ENCODE data around the gene VPS51. TPM values are rescaled to one million over a fixed set of nuclear protein-coding genes. Genes with fewer than 3 reads are reported as not detected.
A peak's percentile ranks its signal among the peaks of the same experiment; 100 is the strongest.

The VPS51 gene
- total and polyA plus RNA-seq, 2 of the 13 experiments (the other 11 are each of a cell fraction or from before 2014, with no cell fraction given), result 76.3 to 90.6 TPM

DNA sequence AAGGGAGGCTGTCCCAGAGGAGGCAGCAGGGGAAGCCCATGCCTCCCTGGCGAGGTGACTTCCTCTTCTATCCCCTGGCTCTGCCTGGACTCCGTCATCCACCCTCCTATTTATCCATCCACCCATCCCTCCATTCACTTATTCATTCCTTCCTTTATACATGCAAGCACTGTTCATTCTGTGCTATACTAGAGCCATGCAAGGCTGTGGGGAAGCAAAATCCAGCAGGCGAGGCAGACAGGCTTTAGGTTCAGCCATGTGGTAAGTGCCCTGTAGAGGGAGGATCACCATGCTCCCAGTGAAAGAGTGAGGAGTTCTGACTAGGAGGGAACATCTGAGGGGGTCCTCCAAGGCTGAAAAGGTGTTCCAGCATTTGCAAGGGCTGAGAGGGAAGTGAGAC is 36.5 kb upstream of the VPS51 start:
- in situ Hi-C loops (cut with HindIII; ENCODE audit: extremely low pct_ligation_motif_present, low pct_unique_long_range_greater_than_20kb) (no loop called here), intact Hi-C loops (cut with micrococcal nuclease; ENCODE audit: unreplicated experiment) (no loop called here)
- FAIRE-seq (no peak), DNase-seq (ENCODE audit: low spot score) (no peak), ATAC-seq (0 out of 3 replicates have a peak, but pooled peaks have one; percentile 12)
- H3K27ac ChIP-seq (ENCODE audit: extremely low read length, insufficient read depth, low read length), result no peak overlapping the region
- ChIA-PET CTCF (ENCODE audit: low intra/inter-chr PET ratio, low total read pairs) (no interaction called here), POLR2A (interaction anchor here (1.9 to 4.1 kb wide), 3 partner anchors 9 to 62 kb away, joined by 6 to 39 read pairs (median 21); partner anchors contain the start of genes FAU, MRPL49 and SAC3D1)
- H3K4me2 ChIP-seq (ENCODE audit: low read depth, low read length), result no peak overlapping the region
- H2AFZ ChIP-seq (ENCODE audit: low read length), result no peak overlapping the region
- H3K27me3 ChIP-seq (ENCODE audit: control insufficient read depth in 1 of 2, insufficient read depth in 2 of 2, low read length in 2 of 2), result no peaks in the 10 kb centered on the region
- no peaks in the 10 kb centered on the region for H3K9me3 ChIP-seq (ENCODE audit: low read length)
- no peak overlapping the region for H3K4me3 ChIP-seq (replicated peaks in 1 of 3; ENCODE audit: insufficient read depth in 1 of 3, low read depth in 2 of 3, low read length in 3 of 3)
- no peaks in the 10 kb centered on the region for H3K36me3 ChIP-seq (replicated peaks in 1 of 2; ENCODE audit: control insufficient read depth in 1 of 2, insufficient read depth in 2 of 2, low read length in 2 of 2)
- no TSS peak for BruUV-seq (replicated peaks)
- no peak overlapping the region for H3K9ac ChIP-seq (ENCODE audit: insufficient read depth, low read depth, low read length)
- no peaks in the 10 kb centered on the region for H4K20me1 ChIP-seq (ENCODE audit: insufficient read depth, low read length)
- H3K4me1 ChIP-seq (ENCODE audit: insufficient read depth, low read length), result peaks cover 70% of the 10 kb centered on the region
- no peaks in the 10 kb centered on the region for H3K79me2 ChIP-seq (ENCODE audit: insufficient read depth, low read length)
- TF ChIP-seq, protein P1, sequence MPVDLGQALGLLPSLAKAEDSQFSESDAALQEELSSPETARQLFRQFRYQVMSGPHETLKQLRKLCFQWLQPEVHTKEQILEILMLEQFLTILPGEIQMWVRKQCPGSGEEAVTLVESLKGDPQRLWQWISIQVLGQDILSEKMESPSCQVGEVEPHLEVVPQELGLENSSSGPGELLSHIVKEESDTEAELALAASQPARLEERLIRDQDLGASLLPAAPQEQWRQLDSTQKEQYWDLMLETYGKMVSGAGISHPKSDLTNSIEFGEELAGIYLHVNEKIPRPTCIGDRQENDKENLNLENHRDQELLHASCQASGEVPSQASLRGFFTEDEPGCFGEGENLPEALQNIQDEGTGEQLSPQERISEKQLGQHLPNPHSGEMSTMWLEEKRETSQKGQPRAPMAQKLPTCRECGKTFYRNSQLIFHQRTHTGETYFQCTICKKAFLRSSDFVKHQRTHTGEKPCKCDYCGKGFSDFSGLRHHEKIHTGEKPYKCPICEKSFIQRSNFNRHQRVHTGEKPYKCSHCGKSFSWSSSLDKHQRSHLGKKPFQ (CRISPR knock-in tag; IDR thresholded peaks at IDR 0.05; ENCODE audit: insufficient replicate concordance), result no peak
- TF ChIP-seq, protein P2, sequence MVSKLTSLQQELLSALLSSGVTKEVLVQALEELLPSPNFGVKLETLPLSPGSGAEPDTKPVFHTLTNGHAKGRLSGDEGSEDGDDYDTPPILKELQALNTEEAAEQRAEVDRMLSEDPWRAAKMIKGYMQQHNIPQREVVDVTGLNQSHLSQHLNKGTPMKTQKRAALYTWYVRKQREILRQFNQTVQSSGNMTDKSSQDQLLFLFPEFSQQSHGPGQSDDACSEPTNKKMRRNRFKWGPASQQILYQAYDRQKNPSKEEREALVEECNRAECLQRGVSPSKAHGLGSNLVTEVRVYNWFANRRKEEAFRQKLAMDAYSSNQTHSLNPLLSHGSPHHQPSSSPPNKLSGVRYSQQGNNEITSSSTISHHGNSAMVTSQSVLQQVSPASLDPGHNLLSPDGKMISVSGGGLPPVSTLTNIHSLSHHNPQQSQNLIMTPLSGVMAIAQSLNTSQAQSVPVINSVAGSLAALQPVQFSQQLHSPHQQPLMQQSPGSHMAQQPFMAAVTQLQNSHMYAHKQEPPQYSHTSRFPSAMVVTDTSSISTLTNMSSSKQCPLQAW (CRISPR knock-in tag; IDR thresholded peaks at IDR 0.05), result no peak
- TF ChIP-seq ZNF354B (CRISPR knock-in tag; IDR thresholded peaks at IDR 0.05) (no peak), SAP130 (CRISPR knock-in tag; IDR thresholded peaks at IDR 0.05; ENCODE audit: low read depth) (no peak), FOXO1 (CRISPR knock-in tag; IDR thresholded peaks at IDR 0.05) (no peak), TCF7L2 (IDR thresholded peaks at IDR 0.05; ENCODE audit: low read depth, low read length) (no peak), RFXAP (CRISPR knock-in tag; IDR thresholded peaks at IDR 0.05; ENCODE audit: borderline replicate concordance) (no peak)
- TF ChIP-seq, protein P3, sequence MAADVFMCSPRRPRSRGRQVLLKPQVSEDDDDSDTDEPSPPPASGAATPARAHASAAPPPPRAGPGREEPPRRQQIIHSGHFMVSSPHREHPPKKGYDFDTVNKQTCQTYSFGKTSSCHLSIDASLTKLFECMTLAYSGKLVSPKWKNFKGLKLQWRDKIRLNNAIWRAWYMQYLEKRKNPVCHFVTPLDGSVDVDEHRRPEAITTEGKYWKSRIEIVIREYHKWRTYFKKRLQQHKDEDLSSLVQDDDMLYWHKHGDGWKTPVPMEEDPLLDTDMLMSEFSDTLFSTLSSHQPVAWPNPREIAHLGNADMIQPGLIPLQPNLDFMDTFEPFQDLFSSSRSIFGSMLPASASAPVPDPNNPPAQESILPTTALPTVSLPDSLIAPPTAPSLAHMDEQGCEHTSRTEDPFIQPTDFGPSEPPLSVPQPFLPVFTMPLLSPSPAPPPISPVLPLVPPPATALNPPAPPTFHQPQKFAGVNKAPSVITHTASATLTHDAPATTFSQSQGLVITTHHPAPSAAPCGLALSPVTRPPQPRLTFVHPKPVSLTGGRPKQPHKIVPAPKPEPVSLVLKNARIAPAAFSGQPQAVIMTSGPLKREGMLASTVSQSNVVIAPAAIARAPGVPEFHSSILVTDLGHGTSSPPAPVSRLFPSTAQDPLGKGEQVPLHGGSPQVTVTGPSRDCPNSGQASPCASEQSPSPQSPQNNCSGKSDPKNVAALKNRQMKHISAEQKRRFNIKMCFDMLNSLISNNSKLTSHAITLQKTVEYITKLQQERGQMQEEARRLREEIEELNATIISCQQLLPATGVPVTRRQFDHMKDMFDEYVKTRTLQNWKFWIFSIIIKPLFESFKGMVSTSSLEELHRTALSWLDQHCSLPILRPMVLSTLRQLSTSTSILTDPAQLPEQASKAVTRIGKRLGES (CRISPR knock-in tag; IDR thresholded peaks at IDR 0.05; ENCODE audit: borderline replicate concordance), result no peak
- TF ChIP-seq, protein P4, sequence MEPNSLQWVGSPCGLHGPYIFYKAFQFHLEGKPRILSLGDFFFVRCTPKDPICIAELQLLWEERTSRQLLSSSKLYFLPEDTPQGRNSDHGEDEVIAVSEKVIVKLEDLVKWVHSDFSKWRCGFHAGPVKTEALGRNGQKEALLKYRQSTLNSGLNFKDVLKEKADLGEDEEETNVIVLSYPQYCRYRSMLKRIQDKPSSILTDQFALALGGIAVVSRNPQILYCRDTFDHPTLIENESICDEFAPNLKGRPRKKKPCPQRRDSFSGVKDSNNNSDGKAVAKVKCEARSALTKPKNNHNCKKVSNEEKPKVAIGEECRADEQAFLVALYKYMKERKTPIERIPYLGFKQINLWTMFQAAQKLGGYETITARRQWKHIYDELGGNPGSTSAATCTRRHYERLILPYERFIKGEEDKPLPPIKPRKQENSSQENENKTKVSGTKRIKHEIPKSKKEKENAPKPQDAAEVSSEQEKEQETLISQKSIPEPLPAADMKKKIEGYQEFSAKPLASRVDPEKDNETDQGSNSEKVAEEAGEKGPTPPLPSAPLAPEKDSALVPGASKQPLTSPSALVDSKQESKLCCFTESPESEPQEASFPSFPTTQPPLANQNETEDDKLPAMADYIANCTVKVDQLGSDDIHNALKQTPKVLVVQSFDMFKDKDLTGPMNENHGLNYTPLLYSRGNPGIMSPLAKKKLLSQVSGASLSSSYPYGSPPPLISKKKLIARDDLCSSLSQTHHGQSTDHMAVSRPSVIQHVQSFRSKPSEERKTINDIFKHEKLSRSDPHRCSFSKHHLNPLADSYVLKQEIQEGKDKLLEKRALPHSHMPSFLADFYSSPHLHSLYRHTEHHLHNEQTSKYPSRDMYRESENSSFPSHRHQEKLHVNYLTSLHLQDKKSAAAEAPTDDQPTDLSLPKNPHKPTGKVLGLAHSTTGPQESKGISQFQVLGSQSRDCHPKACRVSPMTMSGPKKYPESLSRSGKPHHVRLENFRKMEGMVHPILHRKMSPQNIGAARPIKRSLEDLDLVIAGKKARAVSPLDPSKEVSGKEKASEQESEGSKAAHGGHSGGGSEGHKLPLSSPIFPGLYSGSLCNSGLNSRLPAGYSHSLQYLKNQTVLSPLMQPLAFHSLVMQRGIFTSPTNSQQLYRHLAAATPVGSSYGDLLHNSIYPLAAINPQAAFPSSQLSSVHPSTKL (CRISPR knock-in tag; IDR thresholded peaks at IDR 0.05), result no peak
- WGBS (ENCODE audit: low lambda C conversion rate), result 70% methylated on average over 3 of the region's 3 CpGs
